ENCODE measurements around the gene SPOCK2. TPM values are rescaled to one million over a fixed set of nuclear protein-coding genes. Genes with fewer than 3 reads are reported as not detected.
A peak's percentile ranks its signal among the peaks of the same experiment; 100 is the strongest.

SPOCK2 gene
- total RNA-seq, 1 donor: under 0.01 TPM

DNA sequence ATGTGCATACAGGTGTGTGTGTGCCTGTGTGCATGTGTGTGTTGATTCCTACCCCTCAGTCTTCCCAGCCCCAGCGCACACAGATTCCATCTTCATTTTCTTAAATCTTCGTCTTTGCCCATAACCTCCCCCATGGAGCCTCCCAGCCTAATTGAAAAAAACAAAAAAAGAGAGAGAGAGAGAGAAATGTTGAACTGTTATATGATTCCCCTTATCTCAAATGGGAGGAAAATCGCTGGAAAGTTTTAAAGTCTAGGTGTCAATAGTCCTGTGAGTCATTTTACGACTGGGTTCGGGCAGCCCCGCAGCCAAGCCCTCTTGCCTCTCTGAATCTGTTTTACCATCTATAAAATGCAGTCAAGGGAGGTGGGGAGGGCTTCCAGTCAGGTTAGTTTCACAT, 60.9 kb downstream of the SPOCK2 start:
- H3K4me3 ChIP-seq (ENCODE audit: low read depth, low read length): no peak overlapping the region
- TF ChIP-seq, protein P1, sequence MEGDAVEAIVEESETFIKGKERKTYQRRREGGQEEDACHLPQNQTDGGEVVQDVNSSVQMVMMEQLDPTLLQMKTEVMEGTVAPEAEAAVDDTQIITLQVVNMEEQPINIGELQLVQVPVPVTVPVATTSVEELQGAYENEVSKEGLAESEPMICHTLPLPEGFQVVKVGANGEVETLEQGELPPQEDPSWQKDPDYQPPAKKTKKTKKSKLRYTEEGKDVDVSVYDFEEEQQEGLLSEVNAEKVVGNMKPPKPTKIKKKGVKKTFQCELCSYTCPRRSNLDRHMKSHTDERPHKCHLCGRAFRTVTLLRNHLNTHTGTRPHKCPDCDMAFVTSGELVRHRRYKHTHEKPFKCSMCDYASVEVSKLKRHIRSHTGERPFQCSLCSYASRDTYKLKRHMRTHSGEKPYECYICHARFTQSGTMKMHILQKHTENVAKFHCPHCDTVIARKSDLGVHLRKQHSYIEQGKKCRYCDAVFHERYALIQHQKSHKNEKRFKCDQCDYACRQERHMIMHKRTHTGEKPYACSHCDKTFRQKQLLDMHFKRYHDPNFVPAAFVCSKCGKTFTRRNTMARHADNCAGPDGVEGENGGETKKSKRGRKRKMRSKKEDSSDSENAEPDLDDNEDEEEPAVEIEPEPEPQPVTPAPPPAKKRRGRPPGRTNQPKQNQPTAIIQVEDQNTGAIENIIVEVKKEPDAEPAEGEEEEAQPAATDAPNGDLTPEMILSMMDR (IDR thresholded peaks at IDR 0.05; ENCODE audit: insufficient read depth, low read depth, low read length): no peak
- DNase-seq (ENCODE audit: low read depth): peak; percentile 86

DNA sequence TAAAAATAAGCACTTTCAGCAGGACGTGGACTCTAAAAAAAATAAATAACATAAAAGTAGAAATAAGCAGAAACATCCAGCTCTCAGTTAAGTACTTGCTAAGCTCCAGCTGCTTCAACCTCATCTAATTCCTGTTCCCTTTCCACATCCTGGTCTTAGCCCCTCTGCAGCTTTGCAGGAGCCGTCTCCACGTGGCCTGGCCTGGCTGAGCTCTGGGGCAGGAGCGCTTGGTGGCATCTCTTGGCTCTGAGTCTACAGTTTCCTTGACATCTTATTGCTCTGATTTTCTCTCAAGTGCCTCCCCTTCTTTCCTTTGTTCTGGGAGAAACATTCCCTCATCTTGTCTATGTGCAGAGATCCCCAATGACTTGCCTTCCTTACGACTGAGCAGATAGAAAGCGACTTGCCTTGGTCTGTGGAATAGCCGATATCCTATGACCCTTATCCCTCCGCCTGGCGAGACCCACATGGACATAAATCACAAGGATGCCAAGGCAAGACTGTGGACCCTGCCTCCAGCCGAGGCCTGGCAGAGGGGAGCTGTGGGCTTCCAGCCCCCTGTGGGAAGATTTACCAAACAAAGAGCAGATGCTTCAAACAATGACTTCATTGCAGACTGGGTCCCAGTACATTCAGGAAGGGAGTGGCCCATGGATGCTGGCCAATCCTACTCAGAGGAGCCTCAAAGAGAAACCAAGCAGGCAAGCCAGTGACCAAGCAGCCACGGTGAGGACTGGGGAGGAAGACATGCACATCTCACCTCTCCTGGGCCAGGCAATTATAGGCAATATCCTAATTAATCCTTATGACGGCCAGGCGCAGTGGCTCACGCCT, 61.9 kb downstream of the SPOCK2 start:
- H3K4me3 ChIP-seq (ENCODE audit: low read depth, low read length): no peak overlapping the region
- TF ChIP-seq, protein P1 (IDR thresholded peaks at IDR 0.05; ENCODE audit: insufficient read depth, low read depth, low read length): no peak
- peak; percentile 54 for DNase-seq (ENCODE audit: low read depth)

DNA sequence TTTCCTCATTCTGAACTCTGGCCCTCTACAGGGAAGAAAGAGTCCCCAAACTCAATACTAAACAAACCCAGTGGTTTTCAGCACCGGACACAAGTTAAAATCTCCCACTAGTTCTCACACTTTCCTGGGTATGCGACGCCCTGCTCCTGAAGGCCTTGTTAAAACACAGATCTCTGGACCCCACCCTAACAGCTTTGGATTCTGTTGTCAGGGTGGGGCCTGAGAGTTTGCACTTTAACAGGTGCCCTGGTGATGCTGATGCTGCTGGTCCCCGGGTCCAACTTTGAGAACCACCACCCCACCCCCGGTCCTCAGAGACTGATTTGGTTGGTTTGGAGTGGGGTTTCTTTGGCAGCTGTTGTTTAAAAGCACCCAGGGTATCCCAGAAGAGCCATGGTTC, 62.5 kb downstream of the SPOCK2 start:
- TF ChIP-seq, protein P1 (IDR thresholded peaks at IDR 0.05; ENCODE audit: insufficient read depth, low read depth, low read length): no peak
- DNase-seq (ENCODE audit: low read depth): no peak
- no peak overlapping the region for H3K4me3 ChIP-seq (ENCODE audit: low read depth, low read length)

DNA sequence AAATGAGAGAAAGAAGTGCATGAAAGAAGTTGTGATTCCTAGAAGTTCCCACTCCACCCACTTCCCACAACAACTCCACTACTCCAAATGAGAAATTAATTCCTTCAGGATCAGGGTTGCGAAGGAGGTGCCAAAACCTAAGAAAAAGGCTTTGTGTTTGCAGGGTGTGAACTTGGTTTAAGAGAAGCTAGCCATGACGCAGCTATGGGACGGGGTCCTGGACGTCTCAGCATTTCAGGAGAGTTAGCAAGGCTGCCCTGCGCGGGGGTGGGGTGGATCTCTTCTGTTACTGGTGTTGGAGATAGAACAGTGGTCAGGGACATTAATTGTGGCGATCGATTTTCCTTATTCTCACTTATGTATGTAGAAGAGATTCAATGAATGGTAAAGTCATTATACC, 63.0 kb downstream of the SPOCK2 start:
- DNase-seq (ENCODE audit: low read depth): no peak
- TF ChIP-seq, protein P1 (IDR thresholded peaks at IDR 0.05; ENCODE audit: insufficient read depth, low read depth, low read length): no peak

DNA sequence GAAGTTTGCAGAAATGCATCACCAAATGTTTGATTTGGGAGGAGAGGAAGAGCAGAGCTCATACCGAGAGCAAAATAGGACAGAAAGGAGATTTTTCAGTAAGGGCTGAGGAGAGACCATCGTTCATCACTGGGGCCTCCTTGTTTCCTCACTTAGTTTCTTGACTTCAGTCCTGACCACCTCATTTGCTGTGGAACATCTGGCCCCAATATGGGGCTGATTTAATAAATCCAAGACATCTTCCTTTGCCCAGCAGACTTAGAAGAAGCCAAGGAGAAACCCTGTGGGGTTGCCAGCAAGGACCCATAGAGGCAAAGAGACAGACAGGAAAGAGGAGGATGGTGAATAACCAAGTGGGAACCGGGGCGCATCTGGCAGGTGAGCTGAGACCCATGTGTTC, 63.8 kb downstream of the SPOCK2 start:
- TF ChIP-seq, protein P1 (IDR thresholded peaks at IDR 0.05; ENCODE audit: insufficient read depth, low read depth, low read length): no peak
- H3K4me3 ChIP-seq (ENCODE audit: low read depth, low read length): no peak overlapping the region
- DNase-seq (ENCODE audit: low read depth): no peak

More for the DNA sequence above, 63.0 kb downstream of the SPOCK2 start:
- no peak overlapping the region for H3K4me3 ChIP-seq (ENCODE audit: low read depth, low read length)

DNA sequence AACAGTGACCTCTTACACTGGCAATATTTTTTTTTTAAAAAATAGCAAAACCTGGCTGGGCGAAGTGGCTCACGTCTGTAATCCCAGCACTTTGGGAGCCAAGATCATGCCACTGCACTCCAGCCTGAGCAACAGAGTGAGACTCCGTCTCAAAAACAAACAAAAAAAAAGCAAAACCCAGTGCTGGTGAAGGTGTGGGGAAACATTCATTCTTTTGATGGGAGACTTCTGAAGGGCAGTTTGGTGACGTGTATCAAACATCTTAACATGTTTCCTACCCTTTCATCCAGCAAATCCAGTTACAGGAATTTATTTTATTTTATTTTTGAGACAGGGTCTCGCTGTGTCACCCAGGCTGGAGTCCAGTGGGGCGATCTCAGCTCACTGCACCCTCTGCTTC, 66.1 kb downstream of the SPOCK2 start:
- H3K4me3 ChIP-seq (ENCODE audit: low read depth, low read length): no peak overlapping the region
- TF ChIP-seq, protein P1 (IDR thresholded peaks at IDR 0.05; ENCODE audit: insufficient read depth, low read depth, low read length): no peak
- DNase-seq (ENCODE audit: low read depth): no peak
